Subcutaneous abdominal adipose tissue (tissue), 5 donors: ENCODE measurements around the gene ZNF789.

ENCODE experiments used
- H3K27ac ChIP-seq: one replicate; pipeline ENCODE4 v1.7.0; 2013; ENCODE audit warnings: low read depth, mild to moderate bottlenecking, inconsistent platforms, low read length, moderate library complexity
- H3K27me3 ChIP-seq, 5 donors: one replicate each; pipeline ENCODE4 v1.7.0; 2013; ENCODE audit warnings: low read length in 5 of 5, inconsistent platforms in 1 of 5; ENCODE audit not compliant: control insufficient read depth in 5 of 5, insufficient read depth in 4 of 5
- H3K36me3 ChIP-seq, 5 donors: one replicate each; pipeline ENCODE4 v1.7.0; 2013; ENCODE audit warnings: low read length in 5 of 5; ENCODE audit not compliant: control insufficient read depth in 5 of 5, insufficient read depth in 5 of 5
- H3K4me1 ChIP-seq, 5 donors: one replicate each; pipeline ENCODE4 v1.7.0; 2013; ENCODE audit warnings: low read length in 5 of 5, mild to moderate bottlenecking in 3 of 5, moderate library complexity in 1 of 5; ENCODE audit not compliant: control insufficient read depth in 5 of 5, insufficient read depth in 5 of 5
- H3K4me3 ChIP-seq, 5 donors: one replicate each; pipeline ENCODE4 v1.7.0; 2013; ENCODE audit warnings: low read length in 5 of 5, low read depth in 1 of 5
- H3K9ac ChIP-seq, 5 donors: one replicate each; pipeline ENCODE4 v1.7.0; 2013; ENCODE audit warnings: low read length in 5 of 5, mild to moderate bottlenecking in 4 of 5, moderate library complexity in 3 of 5
- H3K9me3 ChIP-seq, 5 donors: one replicate each; pipeline ENCODE4 v1.7.0; 2013; ENCODE audit warnings: low read length in 5 of 5; ENCODE audit not compliant: control insufficient read depth in 5 of 5
- donor health status: healthy.
- donor health status: healthy.
- donor health status: healthy.
- donor health status: healthy.
- donor health status: healthy.

The ZNF789 gene

GRCh38 chr7:99476107-99476506, 3.4 kb downstream of the ZNF789 start:
- H3K9ac ChIP-seq: no peak overlapping the region
- peaks cover 0 to 8% (median 3%) of the 10 kb centered on the region in 5 donors for H3K36me3 ChIP-seq
- no peaks in the 10 kb centered on the region for H3K9me3 ChIP-seq
- H3K27me3 ChIP-seq: no peaks in the 10 kb centered on the region
- no peak overlapping the region for H3K27ac ChIP-seq
- peaks cover 0 to 39% (median 24%) of the 10 kb centered on the region in 5 donors for H3K4me1 ChIP-seq
- H3K4me3 ChIP-seq: no peak overlapping the region

DNA sequence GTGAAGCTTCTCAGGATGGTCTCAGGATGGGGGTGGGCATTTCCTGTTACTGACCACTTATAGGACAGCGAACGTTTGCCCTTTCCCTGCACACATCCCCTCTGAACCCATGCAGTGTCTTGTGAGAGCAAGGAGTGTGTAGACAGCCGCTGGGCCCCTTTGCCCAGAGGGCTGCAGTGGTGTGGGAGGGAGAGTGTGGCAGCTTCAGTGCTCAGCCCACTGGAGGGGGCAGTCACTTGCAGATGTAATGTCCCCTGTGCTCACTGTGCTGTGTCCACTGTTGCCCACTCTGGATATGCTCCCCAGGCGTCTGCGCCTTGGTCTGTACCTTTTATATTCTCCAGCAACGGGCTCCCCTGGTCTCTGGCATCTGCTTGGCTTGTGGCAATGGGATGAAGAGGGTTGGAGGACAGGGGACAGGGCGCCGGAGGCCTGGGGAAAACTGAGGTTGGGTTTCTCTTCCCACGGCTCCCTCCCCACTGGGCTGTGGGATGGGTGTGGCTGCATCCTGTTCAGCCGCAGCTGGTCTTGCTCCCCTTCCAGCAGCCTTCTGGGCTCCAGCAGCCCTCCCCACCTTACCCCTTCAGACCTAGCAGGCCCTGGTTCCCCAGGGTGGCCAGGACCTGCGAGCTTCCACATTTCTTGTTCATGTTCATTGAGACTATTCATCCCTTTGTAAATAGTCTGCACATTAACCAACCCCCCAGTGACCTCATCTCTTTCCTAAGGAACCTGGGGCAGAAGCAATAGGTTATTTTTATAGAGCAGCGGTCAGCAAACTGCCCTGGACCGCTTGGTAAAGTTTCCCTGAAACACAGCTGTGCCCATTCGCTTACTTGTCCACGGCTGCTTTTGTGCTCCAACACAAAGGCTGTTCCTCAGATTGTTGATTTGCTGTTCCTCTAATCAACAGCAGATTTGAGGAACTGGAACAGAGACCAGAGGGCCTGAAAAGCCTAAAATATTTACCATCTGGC, 6.1 kb downstream of the ZNF789 start:
- Histone ChIP-seq H3K36me3 (peaks cover 3 to 8% (median 5%) of the 10 kb centered on the region in 5 donors), H3K27ac (no peak overlapping the region), H3K4me3 (peak overlapping the region in 2 of 5 donors; percentile 12 to 38), H3K27me3 (no peaks in the 10 kb centered on the region), H3K4me1 (peaks cover 0 to 24% (median 16%) of the 10 kb centered on the region in 5 donors), H3K9ac (peak overlapping the region in 3 of 5 donors; percentile 4 to 51 (median 31)), H3K9me3 (no peaks in the 10 kb centered on the region)

DNA sequence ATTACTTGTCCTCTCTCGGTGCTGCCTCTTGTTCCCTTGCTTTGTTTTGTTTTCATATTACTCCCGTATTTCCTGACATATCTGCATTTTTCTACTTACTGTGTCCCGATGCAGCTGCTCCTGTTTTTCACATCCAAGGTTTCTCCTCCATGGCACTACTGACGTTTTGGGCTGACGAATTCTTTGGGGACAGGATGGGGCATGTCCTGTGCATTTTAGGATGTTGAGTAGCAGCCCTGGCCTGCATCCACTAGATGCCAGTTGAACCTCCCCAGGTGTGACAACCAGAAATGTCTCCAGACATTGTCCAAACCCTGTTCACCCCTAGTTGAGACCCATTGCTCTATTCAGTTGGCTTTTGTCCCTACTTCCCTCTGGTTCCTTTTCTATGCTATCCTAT, 12.4 kb downstream of the ZNF789 start:
- no peak overlapping the region for H3K9ac ChIP-seq
- no peaks in the 10 kb centered on the region for H3K27me3 ChIP-seq
- no peak overlapping the region for H3K4me3 ChIP-seq
- no peak overlapping the region for H3K27ac ChIP-seq
- no peaks in the 10 kb centered on the region for H3K4me1 ChIP-seq
- H3K36me3 ChIP-seq: peaks cover 0 to 24% (median 19%) of the 10 kb centered on the region in 5 donors
- no peaks in the 10 kb centered on the region for H3K9me3 ChIP-seq

GRCh38 chr7:99489235-99489634, 16.5 kb downstream of the ZNF789 start:
- Histone ChIP-seq H3K27me3 (no peaks in the 10 kb centered on the region), H3K36me3 (peaks cover 3 to 37% (median 28%) of the 10 kb centered on the region in 5 donors), H3K4me3 (no peak overlapping the region), H3K4me1 (no peaks in the 10 kb centered on the region), H3K27ac (no peak overlapping the region), H3K9ac (no peak overlapping the region), H3K9me3 (peaks cover 5 to 16% (median 10%) of the 10 kb centered on the region in 5 donors)

- no peak overlapping the region for H3K9ac ChIP-seq
- no peak overlapping the region for H3K27ac ChIP-seq
- H3K4me1 ChIP-seq: no peaks in the 10 kb centered on the region
- H3K36me3 ChIP-seq: peaks cover 3 to 38% (median 25%) of the 10 kb centered on the region in 5 donors
- no peaks in the 10 kb centered on the region for H3K27me3 ChIP-seq
- H3K4me3 ChIP-seq: no peak overlapping the region
- H3K9me3 ChIP-seq: peaks cover 5 to 21% (median 16%) of the 10 kb centered on the region in 5 donors
Measured at GRCh38 chr7:99490878-99491277, 18.2 kb downstream of the ZNF789 start.

GRCh38 chr7:99493823-99494222, 21.1 kb downstream of the ZNF789 start:
- Histone ChIP-seq H3K9ac (no peak overlapping the region), H3K36me3 (peaks cover 8 to 42% (median 30%) of the 10 kb centered on the region in 5 donors), H3K9me3 (peaks cover 5 to 21% (median 16%) of the 10 kb centered on the region in 5 donors), H3K27ac (no peak overlapping the region), H3K27me3 (no peaks in the 10 kb centered on the region), H3K4me1 (peaks cover 9 to 16% (median 14%) of the 10 kb centered on the region in 5 donors), H3K4me3 (peak overlapping the region in 3 of 5 donors; percentile 34 to 49 (median 44))

GRCh38 chr7:99497766-99498545, 25.3 kb downstream of the ZNF789 start:
- peak overlapping the region; percentile 83 to 100 (median 98) for H3K4me3 ChIP-seq
- peak overlapping the region; percentile 21 to 97 (median 82) for H3K9ac ChIP-seq
- H3K4me1 ChIP-seq: peaks cover 9 to 33% (median 31%) of the 10 kb centered on the region in 5 donors
- H3K9me3 ChIP-seq: peaks cover 5 to 18% (median 16%) of the 10 kb centered on the region in 5 donors
- no peak overlapping the region for H3K27ac ChIP-seq
- peaks cover 8 to 36% (median 24%) of the 10 kb centered on the region in 5 donors for H3K36me3 ChIP-seq
- no peaks in the 10 kb centered on the region for H3K27me3 ChIP-seq

DNA sequence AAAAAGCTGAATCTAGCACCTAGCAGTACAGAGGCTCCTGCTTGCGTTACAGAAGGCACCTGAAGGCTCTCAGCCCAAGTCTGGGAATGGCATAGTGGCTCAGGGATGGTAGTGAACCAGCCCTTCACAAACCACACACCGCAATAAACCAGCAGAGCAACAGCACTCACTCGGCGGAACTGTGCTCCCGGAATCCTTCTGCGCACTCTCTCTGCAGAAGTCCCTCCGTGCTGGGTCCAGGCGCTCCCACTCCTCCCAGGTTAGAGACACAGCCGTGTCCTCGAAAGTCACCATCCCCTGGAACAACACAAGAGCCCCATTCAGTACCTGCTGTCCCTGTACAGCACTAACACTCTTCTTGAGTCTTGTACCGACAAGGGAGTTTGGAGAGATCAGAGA, 25.9 kb downstream of the ZNF789 start:
- H3K36me3 ChIP-seq: peaks cover 7 to 30% (median 20%) of the 10 kb centered on the region in 5 donors

GRCh38 chr7:99499371-99499720, 26.7 kb downstream of the ZNF789 start:
- H3K36me3 ChIP-seq: peaks cover 5 to 22% (median 12%) of the 10 kb centered on the region in 5 donors
- H3K4me1 ChIP-seq: peaks cover 9 to 37% (median 36%) of the 10 kb centered on the region in 5 donors
- H3K9me3 ChIP-seq: peaks cover 0 to 5% (median 3%) of the 10 kb centered on the region in 5 donors
- H3K9ac ChIP-seq: peak overlapping the region; percentile 88 to 97 (median 96)
- peak overlapping the region; percentile 95 for H3K27ac ChIP-seq
- H3K27me3 ChIP-seq: no peaks in the 10 kb centered on the region
- peak overlapping the region; percentile 86 to 100 (median 98) for H3K4me3 ChIP-seq

More for the DNA sequence above, 25.9 kb downstream of the ZNF789 start:
- peak overlapping the region; percentile 83 to 100 (median 98) for H3K4me3 ChIP-seq
- H3K4me1 ChIP-seq: peaks cover 9 to 33% (median 31%) of the 10 kb centered on the region in 5 donors
- H3K27ac ChIP-seq: peak overlapping the region; percentile 95
- peak overlapping the region; percentile 82 to 97 (median 88) for H3K9ac ChIP-seq
- no peaks in the 10 kb centered on the region for H3K27me3 ChIP-seq
- peaks cover 5 to 13% (median 11%) of the 10 kb centered on the region in 5 donors for H3K9me3 ChIP-seq
